GM04504 (cell line): Measurements from ENCODE around the gene CSE1L.
A peak's percentile ranks its signal among the peaks of the same experiment; 100 is the strongest.
"Not testable (repeated sequence)": the region's sequence is repeated elsewhere in the genome, so short reads cannot be mapped to it uniquely, and the experiment has no call there.

Experiments
- DNase-seq: peaks from one replicate; pipeline ENCODE4 v3.0.0-alpha.2; 2012; ENCODE audit warnings: low read depth

CSE1L gene, protein sequence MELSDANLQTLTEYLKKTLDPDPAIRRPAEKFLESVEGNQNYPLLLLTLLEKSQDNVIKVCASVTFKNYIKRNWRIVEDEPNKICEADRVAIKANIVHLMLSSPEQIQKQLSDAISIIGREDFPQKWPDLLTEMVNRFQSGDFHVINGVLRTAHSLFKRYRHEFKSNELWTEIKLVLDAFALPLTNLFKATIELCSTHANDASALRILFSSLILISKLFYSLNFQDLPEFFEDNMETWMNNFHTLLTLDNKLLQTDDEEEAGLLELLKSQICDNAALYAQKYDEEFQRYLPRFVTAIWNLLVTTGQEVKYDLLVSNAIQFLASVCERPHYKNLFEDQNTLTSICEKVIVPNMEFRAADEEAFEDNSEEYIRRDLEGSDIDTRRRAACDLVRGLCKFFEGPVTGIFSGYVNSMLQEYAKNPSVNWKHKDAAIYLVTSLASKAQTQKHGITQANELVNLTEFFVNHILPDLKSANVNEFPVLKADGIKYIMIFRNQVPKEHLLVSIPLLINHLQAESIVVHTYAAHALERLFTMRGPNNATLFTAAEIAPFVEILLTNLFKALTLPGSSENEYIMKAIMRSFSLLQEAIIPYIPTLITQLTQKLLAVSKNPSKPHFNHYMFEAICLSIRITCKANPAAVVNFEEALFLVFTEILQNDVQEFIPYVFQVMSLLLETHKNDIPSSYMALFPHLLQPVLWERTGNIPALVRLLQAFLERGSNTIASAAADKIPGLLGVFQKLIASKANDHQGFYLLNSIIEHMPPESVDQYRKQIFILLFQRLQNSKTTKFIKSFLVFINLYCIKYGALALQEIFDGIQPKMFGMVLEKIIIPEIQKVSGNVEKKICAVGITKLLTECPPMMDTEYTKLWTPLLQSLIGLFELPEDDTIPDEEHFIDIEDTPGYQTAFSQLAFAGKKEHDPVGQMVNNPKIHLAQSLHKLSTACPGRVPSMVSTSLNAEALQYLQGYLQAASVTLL

GRCh38 chr20:49046087-49046900 lies at the start of gene CSE1L:
TSS of gene CSE1L (plus strand) at chr20:49046312. CDS start at chr20:49058464, 12,152 bp downstream.
- DNase-seq, result peak; percentile 86

DNA sequence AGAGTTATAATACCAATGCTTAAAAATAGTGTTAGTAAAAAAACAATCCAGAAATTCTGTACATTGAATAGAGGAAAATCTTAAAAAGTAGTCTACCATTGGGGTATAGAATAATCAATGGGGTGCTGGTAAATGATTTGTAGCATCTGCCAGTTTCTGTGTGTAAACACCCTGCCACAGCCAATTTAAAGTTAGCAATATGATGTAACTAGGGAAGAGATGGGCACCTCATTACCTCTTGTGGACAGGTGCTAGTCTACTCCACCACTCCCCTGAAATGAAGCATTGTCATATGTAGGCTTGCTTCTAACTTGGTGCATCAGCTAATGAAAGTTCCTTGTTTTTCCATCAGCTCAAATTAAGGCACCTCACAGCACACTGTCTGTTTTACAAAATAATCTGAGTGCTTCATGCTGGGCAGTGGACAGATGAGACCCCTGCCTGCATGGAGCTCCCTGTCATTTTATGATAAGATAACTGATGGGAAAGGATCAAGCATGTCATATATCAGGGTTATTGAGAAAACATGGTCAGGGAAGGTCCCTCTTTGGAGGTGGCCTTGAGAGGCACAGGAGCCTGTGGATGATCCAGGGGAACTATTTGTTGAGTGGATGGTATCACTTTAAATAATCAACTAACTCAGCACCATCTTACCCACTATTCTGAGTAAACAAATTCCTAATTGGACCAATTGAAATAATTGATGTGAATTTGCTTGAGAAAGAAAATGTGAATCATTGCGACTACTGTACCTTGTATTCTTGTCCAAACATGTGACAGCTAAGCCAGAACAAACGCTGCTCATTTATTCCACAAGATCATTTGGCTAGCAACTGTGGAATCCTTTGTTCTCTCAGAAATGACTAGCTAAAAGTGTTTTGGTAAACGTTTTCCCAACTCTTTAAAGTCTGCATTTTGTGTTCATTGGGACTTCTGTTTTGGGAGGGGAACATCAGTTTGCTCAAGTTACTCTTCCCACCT lies 45.9 kb upstream of the CSE1L start:
- no peak for DNase-seq

DNA sequence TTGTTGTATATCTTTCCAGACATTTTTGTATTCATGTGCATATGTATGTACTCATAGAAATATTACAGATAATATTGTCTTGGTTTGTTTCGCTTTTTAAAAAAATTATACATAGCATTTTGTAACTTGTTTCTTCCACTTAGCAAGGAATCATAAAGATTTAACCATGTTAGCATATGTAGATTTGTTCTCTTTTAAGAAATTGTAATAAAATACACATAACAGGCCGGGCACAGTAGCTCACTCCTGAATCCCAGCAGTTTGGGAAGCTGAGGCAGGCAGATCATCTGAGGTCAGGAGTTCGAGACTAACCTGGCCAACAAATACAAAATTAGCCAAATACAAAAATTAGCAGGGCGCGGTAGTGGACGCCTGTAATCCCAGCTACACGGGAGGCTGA lies 44.4 kb upstream of the CSE1L start:
- no peak for DNase-seq

DNA sequence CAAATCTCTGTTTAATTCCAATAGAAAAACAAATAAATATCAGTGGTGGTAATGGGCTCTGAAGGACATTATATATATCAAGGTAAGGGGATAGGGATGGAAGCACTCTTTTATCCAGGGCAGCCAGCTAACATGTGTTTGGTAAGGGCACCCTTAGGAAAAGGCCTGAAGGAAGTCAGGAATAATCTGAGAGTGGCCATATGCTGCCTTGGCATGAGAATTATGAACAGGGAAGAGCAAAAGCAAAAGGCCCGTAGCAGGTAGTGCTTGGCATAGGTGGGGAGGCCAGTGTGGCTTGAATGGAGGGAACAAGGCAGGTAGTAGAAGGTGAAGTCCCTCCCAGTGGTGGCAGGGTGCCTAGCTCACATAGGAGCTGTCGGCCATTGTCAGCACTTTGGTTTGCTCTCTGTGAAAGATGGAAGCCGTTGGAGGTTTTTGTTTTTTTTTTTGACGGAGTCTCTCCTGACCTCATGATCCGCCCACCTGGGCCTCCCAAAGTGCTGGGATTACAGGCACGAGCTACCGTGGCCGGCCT lies 39.6 kb upstream of the CSE1L start:
- DNase-seq, result no peak

DNA sequence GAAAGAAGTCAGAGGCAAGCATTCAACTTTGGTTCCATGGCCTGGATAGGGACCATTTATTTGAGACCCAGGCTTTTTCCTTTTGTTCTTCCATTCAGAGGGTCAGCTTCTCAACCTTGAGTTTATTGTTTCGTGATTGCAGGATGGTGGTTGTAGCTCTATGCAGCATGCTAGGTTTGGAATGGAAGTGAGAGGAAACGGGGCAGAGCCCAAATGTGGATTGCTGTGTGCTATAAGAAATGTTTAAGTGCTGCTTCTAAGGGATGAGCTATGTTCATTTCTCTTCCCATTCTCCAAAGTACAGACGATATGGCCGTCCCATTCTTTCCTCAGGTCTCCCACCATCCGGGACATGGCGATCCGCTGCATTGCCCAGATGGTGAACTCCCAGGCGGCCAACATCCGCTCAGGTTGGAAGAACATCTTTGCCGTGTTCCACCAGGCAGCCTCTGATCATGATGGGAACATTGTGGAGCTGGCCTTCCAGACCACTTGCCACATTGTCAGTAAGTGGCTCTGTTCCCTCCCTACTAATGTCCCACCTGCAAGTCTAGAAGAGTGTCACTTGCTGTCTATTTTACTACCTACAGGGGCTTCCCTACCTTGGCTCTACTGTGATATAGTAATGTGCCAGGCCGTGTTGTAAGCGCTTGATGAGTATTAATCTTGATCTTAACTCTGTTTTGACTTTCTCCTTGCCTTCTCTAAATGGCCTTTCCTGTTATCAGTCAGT lies 36.0 kb upstream of the CSE1L start:
- no peak for DNase-seq

- no peak for DNase-seq
Measured at GRCh38 chr20:49024220-49024619, 21.9 kb upstream of the CSE1L start.

- DNase-seq, result not testable (repeated sequence)
Measured at GRCh38 chr20:49028177-49028576, 17.9 kb upstream of the CSE1L start.

DNA sequence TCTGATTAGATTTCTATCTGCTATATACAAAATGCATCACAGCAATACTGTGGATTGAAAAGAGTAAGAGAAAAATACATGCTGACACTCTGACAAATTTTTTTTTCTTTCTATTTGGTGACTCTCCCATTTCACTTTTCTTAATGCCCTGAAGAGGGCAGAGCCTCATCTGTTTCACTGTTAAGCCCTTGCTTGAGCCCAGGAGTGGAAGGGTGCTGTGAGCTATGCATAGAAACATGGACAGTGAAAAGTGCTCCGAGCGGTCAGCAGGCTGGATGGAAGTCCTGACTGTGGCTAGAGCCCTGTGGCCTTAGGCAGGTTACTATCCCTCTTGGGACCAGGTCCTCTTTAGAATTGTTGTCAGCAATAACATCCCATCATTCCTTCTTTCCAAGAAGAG lies 17.4 kb upstream of the CSE1L start:
- DNase-seq, result no peak

GRCh38 chr20:49029203-49029602 lies 16.9 kb upstream of the CSE1L start:
- no peak for DNase-seq

- no peak for DNase-seq
Measured at GRCh38 chr20:49030954-49031619, 15.0 kb upstream of the CSE1L start.

DNA sequence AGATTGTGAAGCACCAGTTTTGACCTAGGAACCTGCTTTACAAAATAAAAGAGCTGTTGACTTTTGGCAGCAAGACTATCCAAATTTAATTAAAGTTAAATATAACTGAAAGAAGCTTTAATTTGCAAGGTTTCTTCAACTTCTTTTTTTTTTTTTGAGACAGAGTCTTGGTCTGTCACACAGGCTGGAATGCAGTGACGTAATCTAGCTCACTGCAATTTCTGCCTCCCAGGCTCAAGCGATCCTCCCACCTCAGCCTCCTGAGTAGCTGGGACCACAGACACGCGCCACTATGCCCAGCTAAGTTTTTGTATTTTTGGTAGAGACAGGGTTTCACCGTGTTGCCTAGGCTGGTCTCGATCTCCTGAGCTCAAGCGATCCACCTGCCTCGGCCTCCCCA lies 13.7 kb upstream of the CSE1L start:
- no peak for DNase-seq

- DNase-seq, result no peak
Measured at GRCh38 chr20:49034070-49034732, 11.9 kb upstream of the CSE1L start.

DNA sequence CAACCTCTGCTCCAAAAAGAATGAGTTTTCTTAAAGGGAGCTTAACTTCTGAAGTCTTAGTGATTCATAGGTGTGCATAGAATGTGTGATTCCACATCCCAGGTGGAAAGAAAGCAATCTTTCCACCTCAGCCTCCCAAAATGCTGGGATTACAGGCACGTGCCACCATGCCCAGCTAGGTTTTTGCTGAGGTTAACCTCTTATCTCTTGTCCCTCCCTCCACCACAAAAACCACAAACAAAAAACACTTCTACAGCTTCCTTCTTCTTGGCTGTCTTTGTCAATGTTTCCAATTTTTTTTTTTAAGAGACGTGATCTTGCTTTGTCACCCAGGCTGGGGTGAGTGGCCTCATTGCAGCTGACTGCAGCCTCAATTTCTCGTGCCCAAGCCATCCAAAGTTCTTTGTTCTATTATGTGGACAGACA lies 8.1 kb upstream of the CSE1L start:
- no peak for DNase-seq

DNA sequence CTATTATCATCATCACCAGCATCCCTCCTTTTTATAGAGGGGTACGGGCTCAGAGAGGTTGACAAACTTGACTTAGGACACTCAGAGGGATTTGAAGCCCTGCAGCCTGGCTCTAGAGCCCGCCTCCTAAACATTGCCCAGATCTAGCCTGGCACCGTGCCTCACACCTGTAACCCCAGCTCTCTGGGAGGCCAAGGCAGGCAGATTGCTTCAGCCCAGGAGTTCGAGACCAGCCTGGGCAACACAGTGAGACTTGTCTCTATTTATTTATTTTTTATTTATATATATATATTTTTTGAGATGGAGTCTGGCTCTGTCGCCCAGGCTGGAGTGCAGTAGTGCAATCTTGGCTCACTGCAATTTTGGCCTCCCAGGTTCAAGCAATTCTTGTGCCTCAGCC lies 6.3 kb upstream of the CSE1L start:
- no peak for DNase-seq

DNA sequence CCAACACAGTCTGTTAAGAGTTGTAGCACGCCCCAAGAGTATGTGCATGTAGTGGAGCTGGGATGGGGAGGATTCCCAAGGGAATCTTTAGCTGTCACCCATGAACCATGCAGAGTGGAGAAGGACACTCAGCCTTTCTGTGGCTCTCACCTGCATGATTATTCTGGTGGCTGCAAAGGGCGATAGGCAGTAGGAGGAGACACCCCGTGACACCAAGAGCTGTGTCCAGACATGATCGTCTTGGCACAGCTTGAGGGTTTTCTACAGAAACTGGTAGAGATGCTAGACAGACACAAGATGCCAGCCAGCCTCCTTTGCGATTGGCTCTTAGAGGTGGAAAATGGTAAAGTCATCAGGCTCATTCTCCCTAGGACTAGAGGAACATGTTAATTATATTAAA lies 3.1 kb upstream of the CSE1L start:
- DNase-seq, result no peak

DNA sequence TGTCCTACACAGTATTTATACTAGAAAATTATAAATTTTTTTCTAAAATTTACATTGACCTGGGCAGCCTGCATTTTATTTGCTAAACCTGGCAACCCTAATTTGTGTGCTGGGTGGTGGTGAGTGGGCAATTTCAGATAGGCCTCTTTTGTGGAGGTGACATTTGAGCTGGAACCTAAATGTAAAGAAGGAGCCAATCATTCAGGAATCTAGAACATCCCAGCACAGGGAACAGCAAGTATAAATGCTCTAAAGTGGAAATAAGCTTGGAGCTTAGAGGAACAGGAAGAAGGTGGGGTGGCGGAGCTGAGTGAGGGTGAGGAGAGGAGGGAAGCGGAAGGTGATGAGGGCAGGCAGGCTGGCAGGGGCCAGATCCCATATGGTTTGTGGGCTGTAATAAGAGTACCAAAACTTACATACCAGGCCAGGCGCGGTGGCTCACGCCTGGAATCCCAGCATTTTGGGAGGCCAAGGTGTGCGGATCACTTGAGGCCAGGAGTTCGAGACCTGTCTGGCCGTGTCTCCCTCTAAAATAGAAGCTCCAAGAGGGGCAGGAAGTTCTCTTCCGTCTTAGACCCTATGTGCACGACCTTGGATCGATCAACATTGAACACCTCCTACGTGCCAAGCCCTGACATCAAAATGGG lies 549 bp upstream of the CSE1L start:
- DNase-seq, result no peak

DNA sequence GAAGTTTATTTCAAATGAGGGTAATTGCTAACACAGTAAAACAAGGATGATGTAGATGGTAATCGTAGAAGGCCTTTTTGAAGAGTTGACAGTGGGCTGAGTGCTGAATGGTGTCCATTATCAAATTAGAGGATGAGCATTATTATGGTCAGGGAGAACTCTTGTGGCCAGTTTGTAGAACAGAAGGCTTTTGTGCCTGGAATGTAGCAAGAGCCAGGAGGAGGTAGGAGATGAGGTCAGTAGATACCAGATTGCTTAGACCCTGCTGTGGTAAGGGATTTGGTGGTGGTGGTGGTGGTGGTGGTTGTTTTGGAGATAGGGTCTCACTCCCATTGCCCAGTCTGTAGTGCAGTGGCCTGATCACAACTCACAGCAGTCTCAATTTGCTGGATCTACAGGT lies 6.2 kb downstream of the CSE1L start:
- DNase-seq, result no peak

DNA sequence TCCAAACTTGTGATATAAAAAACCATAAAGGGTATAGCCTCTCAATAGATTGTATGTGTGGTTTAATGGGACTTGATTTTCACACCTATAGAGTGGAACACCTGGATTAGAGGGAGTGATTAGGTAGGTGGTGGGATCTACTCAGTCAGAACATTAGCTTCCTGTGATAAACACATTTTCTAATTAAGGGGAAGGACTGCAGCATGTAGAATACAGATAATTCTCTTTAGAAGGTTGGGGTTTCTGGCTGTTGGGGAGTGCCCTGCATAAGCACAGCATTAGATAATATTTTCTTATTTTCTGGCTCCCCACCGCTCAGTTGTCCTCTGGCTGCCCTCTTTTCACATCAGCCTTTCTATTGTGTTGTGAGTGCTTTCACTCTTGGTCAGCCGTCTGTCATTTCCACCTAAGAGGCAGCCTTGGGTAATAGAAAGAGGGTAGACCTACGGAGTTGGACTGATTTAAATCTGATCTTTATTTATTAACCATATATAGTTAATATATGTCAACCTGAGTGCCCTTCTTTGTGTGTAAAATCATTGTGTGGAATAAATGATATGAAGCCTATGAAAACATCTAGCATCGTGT lies 8.0 kb downstream of the CSE1L start:
- no peak for DNase-seq
